ENCODE results near the gene CHTOP.

The CHTOP gene

DNA sequence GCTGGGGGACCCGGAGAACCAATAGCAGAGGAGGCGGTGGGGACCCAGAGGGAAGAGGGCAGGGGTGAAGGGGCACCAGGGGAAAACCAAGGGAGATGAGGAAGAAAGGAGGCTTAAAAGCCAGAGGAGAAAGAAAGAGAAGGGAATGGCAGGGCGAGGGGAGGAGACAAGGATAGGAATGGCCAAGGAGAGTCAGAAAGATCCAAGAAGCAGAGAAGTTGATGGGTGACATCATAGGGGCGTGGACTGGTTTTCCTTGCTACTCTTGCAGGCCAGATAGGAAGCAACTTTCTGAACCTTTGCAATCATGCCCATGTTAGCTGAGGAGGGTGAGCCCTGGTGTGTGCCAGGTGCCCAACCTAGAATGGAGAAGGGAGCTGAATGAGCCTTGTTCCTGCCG is 50.0 kb downstream of the CHTOP start:
- TF ChIP-seq, protein P1, sequence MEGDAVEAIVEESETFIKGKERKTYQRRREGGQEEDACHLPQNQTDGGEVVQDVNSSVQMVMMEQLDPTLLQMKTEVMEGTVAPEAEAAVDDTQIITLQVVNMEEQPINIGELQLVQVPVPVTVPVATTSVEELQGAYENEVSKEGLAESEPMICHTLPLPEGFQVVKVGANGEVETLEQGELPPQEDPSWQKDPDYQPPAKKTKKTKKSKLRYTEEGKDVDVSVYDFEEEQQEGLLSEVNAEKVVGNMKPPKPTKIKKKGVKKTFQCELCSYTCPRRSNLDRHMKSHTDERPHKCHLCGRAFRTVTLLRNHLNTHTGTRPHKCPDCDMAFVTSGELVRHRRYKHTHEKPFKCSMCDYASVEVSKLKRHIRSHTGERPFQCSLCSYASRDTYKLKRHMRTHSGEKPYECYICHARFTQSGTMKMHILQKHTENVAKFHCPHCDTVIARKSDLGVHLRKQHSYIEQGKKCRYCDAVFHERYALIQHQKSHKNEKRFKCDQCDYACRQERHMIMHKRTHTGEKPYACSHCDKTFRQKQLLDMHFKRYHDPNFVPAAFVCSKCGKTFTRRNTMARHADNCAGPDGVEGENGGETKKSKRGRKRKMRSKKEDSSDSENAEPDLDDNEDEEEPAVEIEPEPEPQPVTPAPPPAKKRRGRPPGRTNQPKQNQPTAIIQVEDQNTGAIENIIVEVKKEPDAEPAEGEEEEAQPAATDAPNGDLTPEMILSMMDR (IDR thresholded peaks at IDR 0.05; ENCODE audit: extremely low read depth, insufficient read depth, missing control alignments), result no peak
- DNase-seq (ENCODE audit: low spot score), result no peak
- in situ Hi-C loops (cut with MboI; ENCODE audit: low pct_unique_long_range_greater_than_20kb, low sequenced_read_pairs, unreplicated experiment), result no loop called here

DNA sequence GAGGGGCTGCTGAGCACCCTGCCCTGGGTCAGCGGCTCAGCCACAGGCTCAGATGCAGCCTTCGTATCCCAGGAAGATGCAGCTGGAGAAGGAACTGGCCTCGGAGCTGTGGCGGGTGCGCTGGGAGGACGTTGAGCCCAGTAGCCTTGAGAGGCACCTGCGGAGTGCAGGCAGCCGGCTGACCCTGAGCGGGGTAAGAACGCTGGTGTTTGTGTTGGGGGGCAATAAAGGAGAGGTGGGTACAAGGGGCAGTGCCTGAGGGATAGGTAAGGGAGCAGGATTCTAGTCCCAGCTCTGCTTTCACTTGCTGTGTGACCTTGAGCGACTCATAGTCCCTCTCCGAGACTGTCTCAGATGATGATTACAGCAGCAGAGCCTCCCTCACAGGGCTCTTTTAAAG is 51.0 kb downstream of the CHTOP start:
- TF ChIP-seq, protein P1 (IDR thresholded peaks at IDR 0.05; ENCODE audit: extremely low read depth, insufficient read depth, missing control alignments), result no peak
- peak; percentile 5 for DNase-seq (ENCODE audit: low spot score)
- in situ Hi-C loops (cut with MboI; ENCODE audit: low pct_unique_long_range_greater_than_20kb, low sequenced_read_pairs, unreplicated experiment), result no loop called here

DNA sequence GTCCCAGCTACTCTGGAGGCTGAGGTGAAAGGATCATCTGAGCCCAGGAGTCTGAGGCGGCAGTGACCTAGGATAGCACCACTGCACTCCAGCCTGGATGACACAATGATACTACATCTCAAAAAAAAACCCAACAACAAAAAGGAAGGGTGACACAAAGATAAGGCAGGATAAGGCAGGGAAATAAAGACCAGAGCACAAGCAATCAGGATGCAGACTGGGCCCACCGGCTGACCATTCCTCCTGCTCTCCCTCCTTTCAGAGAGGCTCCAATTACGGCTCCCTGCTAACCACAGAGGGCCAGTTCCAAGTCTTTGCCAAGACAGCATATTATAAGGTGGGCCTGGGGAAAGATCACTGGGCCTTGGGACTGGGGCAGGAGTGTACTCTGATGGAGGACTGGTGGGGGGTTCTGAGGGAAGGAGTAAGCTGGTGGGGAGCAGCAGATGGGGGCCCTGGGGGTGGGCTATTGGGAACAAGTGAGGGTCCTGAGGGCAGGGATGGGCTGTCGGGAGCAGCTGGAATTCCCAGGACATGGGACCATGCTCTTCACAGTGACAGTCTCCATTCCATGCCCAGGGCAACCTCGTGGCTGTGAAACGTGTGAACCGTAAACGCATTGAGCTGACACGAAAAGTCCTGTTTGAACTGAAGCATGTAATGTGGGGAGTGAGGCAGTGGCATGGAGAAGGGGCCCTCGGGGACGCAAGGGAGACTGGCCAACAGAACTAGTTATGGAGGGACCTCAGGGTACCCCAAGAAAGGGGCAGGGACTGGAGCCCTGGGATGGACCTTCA is 51.9 kb downstream of the CHTOP start:
- peak; percentile 6 for DNase-seq (ENCODE audit: low spot score)
- TF ChIP-seq, protein P1 (IDR thresholded peaks at IDR 0.05; ENCODE audit: extremely low read depth, insufficient read depth, missing control alignments), result no peak
- in situ Hi-C loops (cut with MboI; ENCODE audit: low pct_unique_long_range_greater_than_20kb, low sequenced_read_pairs, unreplicated experiment), result no loop called here

DNA sequence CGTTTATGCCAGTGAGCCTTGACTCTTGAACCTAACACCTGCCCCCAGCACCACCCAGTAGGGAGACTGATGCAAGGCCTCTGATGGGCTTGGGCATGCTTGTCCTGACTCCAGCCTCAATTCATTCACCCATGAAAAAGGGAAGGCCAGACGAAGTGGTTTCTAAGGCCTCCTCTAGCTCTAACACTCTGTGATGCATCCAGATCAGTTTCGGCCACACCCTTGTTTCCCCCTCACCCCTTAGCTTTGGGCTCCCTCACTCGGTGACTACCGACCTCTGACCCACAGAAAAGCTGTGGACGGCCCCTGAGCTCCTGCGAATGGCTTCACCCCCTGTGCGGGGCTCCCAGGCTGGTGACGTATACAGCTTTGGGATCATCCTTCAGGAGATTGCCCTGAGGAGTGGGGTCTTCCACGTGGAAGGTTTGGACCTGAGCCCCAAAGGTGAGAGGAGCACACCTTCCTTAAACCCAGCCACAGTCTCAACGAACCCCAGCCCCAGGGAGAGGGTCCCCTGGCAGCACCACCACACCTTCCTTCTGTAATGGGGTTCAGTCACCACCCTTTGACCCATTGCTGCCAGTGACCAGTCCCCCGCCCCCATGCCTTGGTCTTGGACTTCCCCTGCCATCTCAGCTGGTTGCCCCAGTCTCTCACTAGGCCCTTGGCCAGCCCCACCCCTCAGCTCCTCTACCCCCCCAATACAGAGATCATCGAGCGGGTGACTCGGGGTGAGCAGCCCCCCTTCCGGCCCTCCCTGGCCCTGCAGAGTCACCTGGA is 53.7 kb downstream of the CHTOP start:
- TF ChIP-seq, protein P1 (IDR thresholded peaks at IDR 0.05; ENCODE audit: extremely low read depth, insufficient read depth, missing control alignments), result no peak
- peak; percentile 21 for DNase-seq (ENCODE audit: low spot score)
- in situ Hi-C loops (cut with MboI; ENCODE audit: low pct_unique_long_range_greater_than_20kb, low sequenced_read_pairs, unreplicated experiment), result no loop called here

DNA sequence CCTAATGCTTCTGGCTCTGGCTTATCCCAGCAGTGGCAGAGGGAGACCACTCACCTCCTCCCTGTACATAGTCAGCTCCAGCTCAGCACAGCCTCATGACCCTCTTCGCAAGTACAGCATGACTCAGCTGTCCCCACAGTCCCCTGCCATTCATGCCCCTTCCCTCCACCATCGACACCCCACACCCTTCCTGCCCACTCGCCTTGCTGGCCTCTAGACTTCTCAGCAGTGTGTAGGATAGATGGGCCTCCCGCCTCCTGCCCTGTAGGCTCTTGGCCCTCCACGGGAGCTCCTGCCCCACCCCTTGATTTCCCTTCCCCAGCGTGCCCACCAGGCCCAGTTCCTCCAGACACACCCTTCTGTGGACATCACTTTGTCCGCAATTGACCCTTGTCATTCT is 54.4 kb downstream of the CHTOP start:
- DNase-seq (ENCODE audit: low spot score), result peak; percentile 6
- in situ Hi-C loops (cut with MboI; ENCODE audit: low pct_unique_long_range_greater_than_20kb, low sequenced_read_pairs, unreplicated experiment), result no loop called here
- TF ChIP-seq, protein P1 (IDR thresholded peaks at IDR 0.05; ENCODE audit: extremely low read depth, insufficient read depth, missing control alignments), result no peak

DNA sequence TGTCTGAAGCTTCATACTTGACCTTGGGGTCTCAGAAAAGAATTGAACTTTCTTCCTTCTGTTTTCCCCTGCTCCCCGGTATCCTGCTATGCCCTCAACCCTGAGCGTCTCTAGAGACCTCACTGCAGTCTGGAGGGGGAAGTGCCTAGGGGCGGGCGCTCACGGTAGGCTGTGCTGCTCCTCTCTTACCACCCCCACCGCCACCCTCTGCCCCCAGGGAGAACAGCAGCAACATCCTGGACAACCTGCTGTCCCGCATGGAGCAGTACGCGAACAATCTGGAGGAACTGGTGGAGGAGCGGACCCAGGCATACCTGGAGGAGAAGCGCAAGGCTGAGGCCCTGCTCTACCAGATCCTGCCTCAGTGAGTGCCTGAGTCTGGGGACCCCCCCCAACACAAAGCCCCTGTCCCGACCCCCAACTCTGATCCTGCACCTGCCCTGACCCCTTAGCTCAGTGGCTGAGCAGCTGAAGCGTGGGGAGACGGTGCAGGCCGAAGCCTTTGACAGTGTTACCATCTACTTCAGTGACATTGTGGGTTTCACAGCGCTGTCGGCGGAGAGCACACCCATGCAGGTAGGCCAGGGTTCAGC is 55.0 kb downstream of the CHTOP start:
- in situ Hi-C loops (cut with MboI; ENCODE audit: low pct_unique_long_range_greater_than_20kb, low sequenced_read_pairs, unreplicated experiment), result no loop called here
- no peak for DNase-seq (ENCODE audit: low spot score)
- TF ChIP-seq, protein P1 (IDR thresholded peaks at IDR 0.05; ENCODE audit: extremely low read depth, insufficient read depth, missing control alignments), result no peak
